HG02884 (cell line): ENCODE results near the gene SLC44A1.

Source experiments
- ATAC-seq: cut with Tn5 transposase; IDR thresholded peaks from one replicate; pipeline ENCODE4 v1.9.1; 2021; ENCODE audit warnings: mild to moderate bottlenecking, moderate library complexity; ENCODE audit not compliant: unreplicated experiment

Gene SLC44A1

DNA sequence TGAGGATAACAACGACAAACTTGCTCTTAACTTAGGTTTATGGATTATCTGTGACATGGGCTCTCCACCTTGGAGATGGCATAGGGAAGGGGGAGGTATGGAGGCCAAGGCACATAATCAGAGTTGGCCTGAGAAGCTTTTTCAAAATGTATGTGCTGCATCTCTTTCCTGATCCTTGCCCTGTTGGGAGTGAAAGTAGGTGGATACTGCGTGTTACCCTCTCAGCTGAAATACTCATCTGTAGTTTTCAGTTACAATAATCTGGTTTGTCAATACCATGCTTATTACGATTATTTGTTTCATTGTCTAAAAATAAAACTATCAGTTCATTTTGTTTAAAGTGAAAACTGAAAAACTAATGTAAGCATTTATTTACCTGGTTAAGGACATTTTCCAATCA is 86.7 kb downstream of the SLC44A1 start:
- ATAC-seq: no peak

DNA sequence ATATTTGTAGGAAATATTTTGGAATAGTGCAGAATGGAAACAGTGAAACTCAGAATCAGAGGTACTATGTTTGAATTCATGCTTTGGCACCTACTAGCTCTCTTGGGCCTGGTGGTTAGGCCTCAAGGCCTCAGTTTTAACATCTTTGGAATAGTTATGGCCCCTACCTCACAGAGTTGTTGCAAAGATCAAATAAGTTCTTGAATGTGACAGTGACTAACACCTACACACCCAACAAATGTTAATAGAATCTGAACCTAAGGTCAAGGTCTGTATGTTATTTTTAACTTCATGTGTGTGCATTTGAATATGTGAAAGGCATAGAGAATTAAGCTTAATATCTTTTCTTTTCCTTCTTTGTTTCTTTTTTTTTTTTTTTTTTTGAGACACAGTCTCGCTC is 87.3 kb downstream of the SLC44A1 start:
- no peak for ATAC-seq

DNA sequence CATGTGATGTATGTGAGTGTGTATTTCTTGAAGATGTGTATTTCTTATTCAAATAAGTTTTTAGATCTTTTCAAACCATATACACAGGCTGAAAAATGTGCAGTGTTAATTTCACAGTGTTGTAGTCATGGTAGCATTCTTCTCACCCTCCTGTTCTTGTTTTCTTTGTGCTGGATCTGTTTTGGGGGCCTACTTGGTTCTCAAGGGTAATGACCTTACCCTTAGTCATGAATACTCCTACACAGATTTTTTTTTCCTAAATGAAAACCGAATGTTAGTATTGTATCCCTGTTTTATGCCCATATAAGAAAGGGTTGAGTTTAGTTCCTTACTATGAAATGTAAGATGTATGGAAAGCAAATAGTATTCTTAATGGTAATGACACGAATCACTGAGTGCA is 88.0 kb downstream of the SLC44A1 start:
- ATAC-seq: no peak

DNA sequence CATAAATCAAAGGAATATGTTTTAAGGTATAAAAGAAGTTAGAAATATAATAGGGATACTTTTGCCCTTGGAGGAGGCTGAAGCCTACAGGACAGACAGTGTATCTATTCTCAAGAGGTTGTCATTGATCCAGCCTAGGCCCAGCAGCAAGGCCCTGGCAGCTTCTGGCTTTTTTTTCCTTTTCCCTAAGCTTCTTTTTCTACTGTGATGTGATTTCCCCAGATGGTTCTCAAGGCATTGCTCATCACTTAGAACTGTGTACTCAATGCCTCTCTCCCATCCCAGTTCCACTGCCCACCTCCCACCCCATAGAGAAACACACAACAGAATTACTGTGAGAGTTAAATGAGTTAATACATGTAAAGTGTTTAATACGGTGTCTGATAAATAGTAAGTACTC is 88.6 kb downstream of the SLC44A1 start:
- no peak for ATAC-seq

DNA sequence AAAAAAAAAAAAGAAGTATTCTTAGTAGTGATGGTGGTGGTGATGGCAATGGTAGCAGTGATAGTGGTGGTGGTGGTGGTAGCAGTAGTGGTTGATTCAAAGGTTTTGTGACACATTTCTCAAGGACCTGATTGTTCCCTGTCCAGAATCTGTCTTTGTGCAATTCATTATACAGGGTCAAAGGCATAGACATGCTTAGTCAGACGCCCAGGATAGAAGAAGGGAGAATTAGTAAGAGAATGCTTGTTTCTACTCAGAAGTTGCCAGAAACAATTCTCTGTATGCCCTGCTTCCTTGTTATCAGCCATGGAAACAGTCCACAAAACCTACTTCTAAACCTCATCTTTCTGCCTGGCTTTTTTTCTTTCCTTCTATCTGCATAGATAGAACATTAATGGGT is 89.4 kb downstream of the SLC44A1 start:
- ATAC-seq: no peak

DNA sequence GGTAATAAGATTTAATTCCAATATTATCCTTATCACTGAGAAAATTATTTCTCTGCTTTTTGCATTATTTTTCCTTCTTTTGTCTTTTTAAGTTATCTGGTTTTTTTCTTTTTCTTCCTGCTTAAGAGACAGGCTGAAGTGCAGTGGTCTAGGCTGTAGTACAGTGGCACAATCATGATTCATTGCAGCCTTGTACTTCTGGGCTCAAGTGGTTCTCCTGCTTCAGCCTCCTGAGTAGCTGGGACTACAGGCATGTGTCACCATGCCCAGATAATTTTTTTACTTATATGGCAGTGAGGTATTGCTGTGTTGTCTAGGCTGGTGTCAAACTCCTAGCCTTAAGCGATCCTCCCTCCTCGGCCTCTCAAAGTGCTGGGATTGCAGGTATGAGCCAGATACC is 93.9 kb downstream of the SLC44A1 start:
- no peak for ATAC-seq

DNA sequence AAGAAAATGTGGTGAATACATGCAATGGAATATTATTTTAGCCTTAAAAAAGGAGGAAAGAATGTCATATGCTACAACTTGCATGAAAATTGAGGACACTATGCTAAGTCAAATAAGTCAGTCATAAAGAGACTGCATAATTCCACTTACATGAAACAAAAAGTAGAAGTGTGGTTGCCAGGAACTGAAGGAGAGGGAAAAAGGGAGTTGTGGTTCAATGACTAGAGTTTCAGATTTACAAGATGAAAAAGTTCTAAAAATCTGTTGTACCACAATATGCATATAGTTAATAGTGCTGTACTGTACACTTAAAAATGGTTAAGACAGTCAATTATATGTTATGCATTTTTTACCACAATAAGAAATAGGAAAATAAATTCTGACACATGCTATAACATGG is 95.4 kb downstream of the SLC44A1 start:
- peak; percentile 47 for ATAC-seq

DNA sequence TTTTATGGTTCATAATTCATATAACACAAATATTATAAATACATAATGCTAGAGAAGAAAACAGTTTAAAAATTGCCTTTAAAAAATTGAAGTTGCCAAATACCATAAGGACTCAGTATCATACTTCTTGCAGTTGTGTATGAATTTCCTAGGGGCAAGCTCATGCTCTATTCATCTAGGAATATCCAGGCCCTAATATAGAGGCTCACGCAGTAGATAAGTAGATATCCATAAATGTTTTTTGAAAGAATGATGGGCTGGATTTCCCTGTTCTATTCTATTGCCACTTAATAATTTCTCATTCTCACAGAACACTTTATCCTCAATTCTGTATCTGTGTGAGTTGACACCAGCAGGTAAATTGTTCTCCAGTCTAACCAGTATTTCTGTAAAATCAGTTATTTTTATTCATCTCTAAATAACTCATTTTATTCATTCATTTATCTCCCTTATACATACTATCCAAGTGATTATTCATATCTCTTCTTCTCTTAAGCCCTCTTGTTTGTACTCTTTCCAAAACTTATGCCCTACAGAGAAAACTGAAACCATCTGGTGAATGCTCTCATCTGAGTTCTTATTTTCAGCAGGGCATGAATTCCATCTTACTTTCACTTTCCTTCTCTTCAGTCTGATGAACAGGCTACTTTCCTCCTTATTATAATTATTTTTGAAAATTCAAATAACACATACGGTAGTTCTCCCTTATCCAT is 97.1 kb downstream of the SLC44A1 start:
- ATAC-seq: peak; percentile 61

DNA sequence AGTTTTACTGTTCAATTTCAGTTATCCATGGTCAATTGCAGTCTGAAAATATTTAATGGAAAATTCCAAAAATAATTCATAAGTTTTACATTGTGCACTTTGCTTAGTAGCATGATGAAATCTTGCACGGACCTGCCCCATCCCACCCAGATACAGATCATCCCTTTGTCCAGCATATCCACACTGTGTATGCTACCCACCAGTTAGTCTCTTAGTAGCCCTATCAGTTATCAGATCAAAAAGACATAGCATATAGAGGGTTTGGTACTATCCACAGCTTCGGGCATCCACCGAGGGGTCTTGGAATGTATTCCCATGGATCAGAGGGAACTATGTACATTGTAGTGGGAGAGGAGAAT is 97.7 kb downstream of the SLC44A1 start:
- no peak for ATAC-seq

DNA sequence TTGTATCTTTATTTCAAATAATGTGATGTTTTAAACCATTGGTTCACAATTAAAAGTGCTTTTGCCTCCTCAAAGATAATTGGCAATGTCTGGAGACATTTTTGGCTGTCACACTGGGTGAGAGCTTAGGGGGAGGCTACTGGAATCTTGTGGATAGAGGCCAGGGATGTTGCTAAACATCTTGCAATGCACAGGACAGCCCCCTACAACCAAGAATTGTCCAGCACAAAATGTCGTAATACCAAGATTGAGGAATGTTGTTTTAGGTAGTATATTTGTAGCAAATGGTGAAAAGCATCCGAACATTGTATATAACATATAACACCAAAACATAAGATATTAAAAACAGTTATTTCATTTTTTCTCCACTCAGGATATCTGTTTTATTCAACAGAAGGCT is 99.8 kb downstream of the SLC44A1 start:
- no peak for ATAC-seq

DNA sequence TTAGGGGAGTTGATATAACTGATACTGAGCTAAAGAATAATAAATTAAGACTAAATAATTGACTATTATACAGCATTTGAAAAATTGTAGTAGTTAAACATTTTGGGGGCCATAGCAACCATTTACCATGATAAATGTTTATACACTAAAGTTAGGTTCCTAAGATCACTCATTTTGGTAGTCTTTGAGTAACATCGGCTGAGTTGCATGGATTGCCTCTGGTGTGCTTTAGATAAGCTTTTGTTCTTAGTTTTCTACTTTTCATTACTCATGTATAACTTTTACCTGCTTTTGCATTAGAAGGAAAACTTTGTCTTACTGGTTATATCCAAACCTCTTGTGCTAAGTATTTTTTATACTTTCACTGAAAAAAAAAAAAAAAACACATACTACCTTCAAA is 101.2 kb downstream of the SLC44A1 start:
- no peak for ATAC-seq

DNA sequence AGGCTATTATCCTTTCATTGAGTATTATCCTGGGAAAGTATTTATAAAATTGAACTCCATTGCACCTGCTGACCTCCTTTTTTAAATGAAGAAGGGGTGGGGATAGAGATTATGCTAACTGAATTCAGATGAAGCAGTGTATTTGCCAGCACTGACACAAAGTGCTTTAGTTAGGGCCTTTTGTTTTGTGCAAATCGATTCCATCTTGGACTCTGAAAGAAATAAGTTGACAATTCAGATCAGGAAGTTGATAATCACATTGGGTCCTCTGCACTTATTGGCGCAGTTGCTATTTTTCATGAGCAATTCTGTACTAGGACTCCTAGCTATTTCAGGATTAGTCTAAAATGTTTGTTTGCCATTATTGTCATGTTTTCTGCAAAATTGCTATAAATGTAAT is 101.8 kb downstream of the SLC44A1 start:
- no peak for ATAC-seq

DNA sequence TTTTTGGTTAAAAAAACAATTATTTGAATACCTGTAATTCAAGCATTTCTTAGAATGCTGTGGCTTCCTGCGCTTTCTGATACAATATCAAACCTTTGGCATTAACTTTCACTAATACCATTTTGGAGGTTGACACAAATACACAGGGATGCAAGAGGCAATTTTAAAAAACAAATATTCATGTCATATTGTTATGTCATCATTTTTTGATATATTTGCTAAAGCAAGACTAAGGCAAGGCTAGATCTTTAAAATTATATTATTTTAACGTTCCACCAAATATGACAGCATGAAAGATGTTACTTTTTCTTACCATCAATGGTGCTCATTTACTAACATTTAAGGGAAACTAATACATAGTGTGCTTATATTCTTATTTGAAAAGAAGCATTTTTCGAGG is 110.0 kb downstream of the SLC44A1 start:
- ATAC-seq: no peak

DNA sequence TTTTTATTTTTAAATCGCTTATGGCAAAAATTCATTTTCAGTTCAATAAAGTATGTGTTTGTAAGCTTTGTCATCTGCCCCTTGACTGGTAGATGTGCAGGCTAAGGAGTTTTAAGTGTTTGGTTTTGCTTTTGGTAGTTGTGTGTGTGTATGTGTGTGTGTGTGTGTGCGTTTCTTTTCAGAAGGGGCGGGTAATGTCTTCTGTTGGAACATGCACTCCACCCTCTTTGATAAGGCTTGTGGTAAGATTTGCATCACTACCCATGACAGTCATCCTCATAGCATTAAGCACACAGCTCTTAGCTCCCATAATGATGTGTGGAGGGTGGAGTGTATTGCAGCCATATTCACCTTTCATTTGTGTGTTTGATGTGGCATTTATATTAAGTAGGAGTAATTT is 111.3 kb downstream of the SLC44A1 start:
- peak; percentile 54 for ATAC-seq

DNA sequence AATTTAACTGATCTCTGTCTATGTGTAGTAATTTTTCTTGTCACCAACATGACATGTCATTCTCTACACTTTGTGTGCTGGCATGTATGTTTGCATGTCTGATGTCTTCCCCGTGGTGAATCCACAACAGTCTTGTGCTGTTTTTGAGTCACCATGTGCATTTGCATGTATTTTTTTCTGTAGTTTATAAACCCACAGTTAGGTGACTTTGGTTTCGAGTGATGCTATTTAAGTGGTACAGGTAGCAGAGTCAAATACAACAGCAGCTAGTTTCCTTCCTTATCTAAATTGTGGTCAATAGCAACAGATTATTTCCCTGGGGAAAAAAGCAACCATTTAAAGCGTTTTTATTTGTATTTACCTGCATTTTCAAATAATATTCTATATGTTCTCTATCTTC is 113.5 kb downstream of the SLC44A1 start:
- ATAC-seq: peak; percentile 86

DNA sequence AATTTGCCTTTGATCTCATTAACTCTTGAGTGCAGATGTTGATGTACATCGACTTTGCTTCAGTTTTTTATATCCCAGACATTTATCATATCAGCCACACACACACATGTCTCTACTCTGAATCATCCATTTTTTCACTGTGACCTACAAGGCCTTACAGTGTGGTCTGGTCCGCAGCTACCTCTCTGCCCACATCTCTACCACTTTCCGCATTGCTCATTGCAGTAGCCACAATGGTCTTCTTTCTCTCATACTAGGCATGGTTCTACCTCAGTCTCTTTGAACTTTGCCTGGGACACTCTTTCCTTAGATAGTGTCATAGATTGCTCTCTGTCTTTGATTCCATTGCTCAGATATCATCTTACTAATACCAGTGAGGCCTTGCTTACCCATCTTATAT is 115.4 kb downstream of the SLC44A1 start:
- ATAC-seq: peak; percentile 35

DNA sequence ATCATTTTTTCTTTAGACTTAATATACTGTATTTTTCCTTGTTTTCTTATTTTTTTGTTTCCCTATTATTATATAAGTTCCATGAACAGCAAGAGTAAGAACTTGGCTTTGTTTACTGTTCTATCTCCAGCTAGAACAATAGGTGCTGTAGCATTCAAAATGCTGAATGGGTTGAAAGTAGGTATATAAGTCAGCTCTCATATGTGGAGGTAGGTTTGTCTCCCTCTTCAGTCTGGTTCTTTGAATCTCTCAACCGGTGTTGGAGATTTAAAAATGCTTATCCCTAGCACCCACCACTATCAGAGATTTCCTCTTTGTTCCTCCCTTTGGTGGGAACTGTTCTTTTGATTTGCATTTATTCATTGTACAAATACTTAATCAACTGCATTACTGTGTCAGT is 115.9 kb downstream of the SLC44A1 start:
- no peak for ATAC-seq

DNA sequence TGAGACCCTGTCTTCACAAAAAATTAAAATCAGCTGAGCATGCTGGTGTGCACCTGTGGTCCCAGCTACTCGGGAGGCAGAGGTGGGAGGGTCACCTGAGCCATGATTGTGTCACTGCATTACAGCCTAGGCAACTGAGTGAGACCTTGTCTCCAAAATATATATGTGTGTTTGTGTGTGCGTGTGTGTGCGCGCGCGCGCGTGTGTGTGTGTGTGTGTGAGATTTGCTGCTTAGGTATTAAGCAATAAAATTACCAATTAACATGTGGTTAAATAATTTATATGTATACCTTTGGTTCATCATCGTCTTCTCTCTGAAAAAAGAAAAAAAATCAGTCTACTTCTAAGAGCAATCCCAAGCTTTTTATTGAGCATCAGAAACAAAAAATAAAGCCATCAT is 117.4 kb downstream of the SLC44A1 start:
- no peak for ATAC-seq

DNA sequence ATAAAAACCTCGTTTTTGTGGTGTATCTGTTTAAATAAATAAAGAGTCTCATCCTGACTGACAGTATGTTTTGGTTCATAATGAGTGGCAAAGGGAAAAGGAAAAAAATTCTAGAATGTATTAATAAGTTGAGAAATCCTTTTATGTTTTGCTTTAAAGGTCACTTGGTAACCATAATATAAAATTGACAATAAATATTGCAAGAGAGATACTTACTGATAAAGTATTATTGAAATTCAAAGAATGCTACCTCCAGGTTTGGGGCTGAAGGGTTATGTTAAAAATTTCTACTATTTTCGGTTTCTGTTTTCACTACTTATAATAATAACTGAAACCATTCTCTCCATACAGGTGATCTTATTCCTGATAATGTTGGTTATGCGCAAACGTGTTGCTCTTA is 118.0 kb downstream of the SLC44A1 start:
- no peak for ATAC-seq

DNA sequence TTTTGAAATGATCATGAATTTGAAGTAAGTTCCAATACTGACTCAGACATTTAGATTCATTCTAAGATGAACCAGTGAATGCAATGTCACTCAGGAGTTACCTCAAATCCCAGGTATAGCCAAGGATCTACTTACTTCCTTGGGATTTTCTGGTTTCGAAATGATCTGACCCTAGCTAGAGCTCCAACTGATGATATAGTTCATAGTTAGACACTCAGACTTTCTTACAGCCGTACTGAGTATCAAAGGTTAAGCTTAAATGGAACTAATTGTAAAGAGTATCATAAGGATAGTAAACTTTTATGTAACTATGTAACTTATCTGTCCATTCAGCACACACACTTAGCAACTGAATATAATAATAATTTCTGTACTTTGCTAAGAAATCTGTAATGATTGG is 119.4 kb downstream of the SLC44A1 start:
- no peak for ATAC-seq

DNA sequence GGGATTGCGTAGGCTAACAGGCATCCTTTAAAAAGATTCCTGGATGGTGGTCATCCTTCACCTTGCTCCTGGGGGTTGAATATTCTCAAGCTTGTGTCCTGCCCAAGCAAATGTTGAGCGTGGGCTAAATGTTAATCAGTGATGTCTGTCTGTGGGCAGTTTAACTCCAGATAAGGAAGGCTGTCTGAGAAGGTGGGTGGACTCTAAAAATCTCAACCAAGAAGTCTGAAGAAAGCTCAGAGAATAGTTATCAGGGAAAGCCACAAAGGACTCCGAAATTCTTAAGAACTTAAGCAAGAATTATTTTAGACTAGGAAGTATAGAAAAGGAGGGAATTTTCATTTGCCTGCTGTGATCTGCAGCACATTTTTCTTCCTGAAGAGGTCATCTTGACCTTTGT is 125.5 kb downstream of the SLC44A1 start:
- ATAC-seq: no peak

DNA sequence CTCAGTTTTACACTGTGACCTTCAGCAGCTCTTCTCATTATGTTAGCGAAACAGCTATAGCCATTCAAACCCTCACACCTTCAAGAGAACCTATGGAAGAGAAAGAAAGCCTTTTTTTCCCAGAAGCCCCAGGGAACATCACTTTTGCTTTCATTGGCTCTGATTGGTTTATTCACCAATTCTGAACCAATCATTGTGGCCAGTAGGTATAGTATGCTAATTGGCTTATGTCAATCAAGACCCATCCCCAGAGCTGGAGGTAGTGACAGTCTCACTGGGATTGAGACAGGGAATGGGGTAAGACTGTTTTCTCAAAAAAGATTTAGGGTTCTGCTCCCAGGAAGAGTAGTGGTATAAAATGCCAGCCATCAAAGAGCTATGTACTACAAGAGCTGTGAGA is 129.3 kb downstream of the SLC44A1 start:
- ATAC-seq: no peak

DNA sequence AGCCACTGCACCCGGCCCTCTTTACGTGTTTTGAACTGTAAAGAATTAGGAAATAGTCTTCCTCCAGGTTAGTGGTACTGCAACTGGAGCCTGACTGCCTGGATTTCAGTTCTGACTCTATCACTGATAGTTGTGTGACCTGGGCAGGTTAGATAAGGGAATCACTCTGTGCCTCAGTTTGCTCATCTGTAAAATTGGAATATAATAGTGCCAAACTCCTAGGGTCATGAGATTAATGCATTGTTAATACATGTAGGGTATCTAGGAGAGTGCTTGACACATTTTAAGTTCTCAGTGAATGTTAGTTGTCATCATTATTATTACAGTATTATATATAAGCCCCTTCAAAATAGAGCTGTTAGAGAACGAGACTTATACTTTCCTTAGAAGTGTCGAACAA is 130.9 kb downstream of the SLC44A1 start:
- no peak for ATAC-seq

DNA sequence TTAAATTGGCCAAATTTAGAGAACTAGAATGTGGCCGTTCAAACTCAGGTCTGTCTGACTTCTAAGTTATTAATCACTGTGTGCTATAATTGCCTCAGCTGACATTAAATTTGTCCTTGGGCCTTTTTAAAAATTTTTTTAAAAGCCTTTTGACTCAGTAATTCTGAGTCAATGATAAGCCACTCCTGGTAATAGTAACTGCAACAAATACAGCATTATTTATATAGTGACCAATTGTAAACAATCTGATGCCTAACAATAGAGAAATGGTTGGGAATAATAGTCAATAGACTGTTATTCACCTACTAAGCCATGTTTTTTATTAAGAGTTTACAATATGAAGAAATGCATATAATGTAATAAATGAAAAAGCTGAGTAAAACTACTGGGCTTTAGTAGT is 132.4 kb downstream of the SLC44A1 start:
- ATAC-seq: no peak
